Right lobe of liver (tissue), 6 donors: Measurements from ENCODE around the gene ACTL6B. TPM values are rescaled to one million over a fixed set of nuclear protein-coding genes. Genes with fewer than 3 reads are reported as not detected.
"Not testable (repeated sequence)": the region's sequence is repeated elsewhere in the genome, so short reads cannot be mapped to it uniquely, and the experiment has no call there.

Experiments used
- ATAC-seq, 4 donors: fragments of 200-7000 bp; cut with Tn5 transposase; one replicate each; pipeline ENCODE4 v1.9.1; 2020; ENCODE audit warnings: mild to moderate bottlenecking in 4 of 4, moderate library complexity in 4 of 4
- DNase-seq, 3 donors: peaks; one replicate each; pipeline ENCODE4 v3.0.0-alpha.2; 2020
- H3K27ac ChIP-seq, 3 donors: fragments of 200-600 bp; one replicate each; pipeline ENCODE4 v1.8.0; 2022
- H3K27me3 ChIP-seq, 2 donors: fragments of 200-600 bp; one replicate each; pipeline ENCODE4 v1.8.0; 2022
- H3K36me3 ChIP-seq, 4 donors: fragments of 200-600 bp; sonication (generic) in 1 of 4; one replicate each; pipeline versions ENCODE4 v1.5.1 to v1.8.0; 2017 to 2022; ENCODE audit warnings: control low read depth in 1 of 4
- H3K4me1 ChIP-seq, 4 donors: fragments of 200-600 bp; sonication (generic) in 1 of 4; one replicate each; pipeline versions ENCODE4 v1.5.1 to v1.8.0; 2017 to 2022; ENCODE audit warnings: control low read depth in 1 of 4
- H3K4me3 ChIP-seq, 3 donors: fragments of 200-600 bp; one replicate each; pipeline ENCODE4 v1.8.0; 2022
- H3K9me3 ChIP-seq, 4 donors: fragments of 200-600 bp; sonication (generic) in 1 of 4; one replicate each; pipeline versions ENCODE4 v1.5.1 to v1.8.0; 2017 to 2022; ENCODE audit warnings: control low read depth in 1 of 4
- CTCF ChIP-seq, 4 donors: fragments of 200-600 bp in 3 of 4; fragments of 450-650 bp in 1 of 4; IDR thresholded peaks; one replicate each; pipeline versions ENCODE4 v1.5.1 to v1.8.0; 2016 to 2022; ENCODE audit warnings: antibody characterized with exemption in 4 of 4, mild to moderate bottlenecking in 2 of 4
- POLR2A ChIP-seq: fragments of 450-650 bp; IDR thresholded peaks from one replicate; pipeline ENCODE4 v1.6.1; 2017; ENCODE audit warnings: antibody characterized with exemption, mild to moderate bottlenecking
- WGBS: methylation state at CpG from one replicate; pipeline ENCODE4 v1.1.6; 2018; ENCODE audit warnings: low coverage, low lambda C conversion rate; ENCODE audit not compliant: insufficient coverage; ENCODE audit errors: missing lambda C conversion rate; 5-methylcytosine and 5-hydroxymethylcytosine counted together
- intact Hi-C, 2 donors: fragments of 100-400 bp; cut with DNase I; formaldehyde crosslinking; loops; one replicate each; pipeline versions ENCODE4 v1.11.2 to v1.14.1; 2022
- long read RNA-seq: library from polyadenylated mRNA; unstranded; transcript quantifications from one replicate; pipeline ENCODE4 v2.0.0, GENCODE V29; 2019
- total RNA-seq, 6 experiments: library from RNA; depleted of rRNA in 2 of 6; stranded (reverse); fragments of >200 nt in 2 of 6; fragmentation: NEBNext Ultra II Directional in 3 of 6; extraction: Animal tissue kit (Norgen Biotek cat#: 25700) in 3 of 6; gene quantifications; one replicate each; pipeline versions ENCODE4 v1.1.0 to v1.2.4, GENCODE V29; 2016 to 2023
- donor health status: DM: no; HTN: yes; CAD: no.
- donor health status: DM: no; HTN: no; CAD: no.
- donor health status: DM: no; HTN: no; CAD: no.
- donor health status: DM: no; HTN: yes; CAD: no.
- donor health status: DM: no; HTN: yes; CAD: no.

ACTL6B gene
- not detected for total RNA-seq
- long read RNA-seq = 0 reads

DNA sequence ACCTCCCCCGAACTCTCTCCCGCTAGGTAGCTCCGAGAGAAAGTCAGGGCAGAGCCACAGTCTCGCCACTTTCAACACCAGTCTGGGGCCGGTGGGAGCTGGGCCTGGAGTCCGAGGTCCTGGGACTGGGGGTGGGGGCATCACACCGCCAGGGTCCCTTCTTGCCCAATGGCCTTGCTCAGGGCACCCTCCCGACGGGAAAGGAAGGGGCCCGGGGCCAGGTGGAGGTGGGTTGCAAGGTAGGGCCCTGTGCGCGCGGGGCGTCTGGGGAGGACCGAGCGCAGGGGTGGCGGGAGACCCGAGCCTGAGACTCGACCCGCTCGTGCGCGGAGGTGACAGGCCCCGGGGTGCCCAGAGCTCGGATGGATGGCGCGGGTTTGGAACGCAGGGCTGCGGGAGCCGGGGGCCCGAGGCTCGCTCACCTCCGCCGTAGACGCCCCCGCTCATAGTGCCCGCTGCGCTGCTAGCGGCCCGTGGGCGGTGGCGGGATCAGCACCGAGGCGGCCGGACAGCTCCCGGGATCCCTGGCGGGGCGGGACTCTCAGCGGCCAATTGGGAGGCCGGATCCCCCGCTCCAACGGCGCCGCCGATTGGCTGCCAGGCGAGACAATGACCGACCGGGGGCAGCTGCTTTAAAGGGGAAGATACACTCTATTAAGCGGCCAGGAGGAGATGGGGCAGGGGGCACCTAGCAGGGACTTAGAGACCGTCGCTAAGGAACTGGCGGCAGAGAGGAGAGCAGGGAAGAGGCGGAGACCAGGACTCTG, at the start of gene ACTL6B:
Gene ACTL6B, minus strand, starts transcription at position 541 of the 767 bp plus-strand sequence. Its CDS starts 94 bp downstream, at position 447.
- H3K4me3 ChIP-seq = no peak within 1 kb of the TSS
- TF ChIP-seq CTCF (IDR thresholded peaks at IDR 0.05) (no peak), POLR2A (no peak)
- 13% methylated on average over 26 of the region's 63 CpGs for whole genome bisulfite sequencing
- H3K9me3 ChIP-seq = no peaks in the 10 kb centered on the region
- H3K27me3 ChIP-seq = no peaks in the 10 kb centered on the region
- DNase-seq (peak; percentile 65 to 79 (median 67)), ATAC-seq (peak; percentile 74 to 94 (median 83))
- peaks cover 0 to 4% (median 0%) of the 10 kb centered on the region in 4 donors for H3K4me1 ChIP-seq
- intact Hi-C loops = no loop called here
- no peaks in the 10 kb centered on the region for H3K36me3 ChIP-seq
- H3K27ac ChIP-seq = no peak within 1 kb of the TSS

- ATAC-seq (peak; percentile 66 to 79 (median 70)), DNase-seq (peak; percentile 81 to 86 (median 83))
- H3K9me3 ChIP-seq = no peaks in the 10 kb centered on the region
- TF ChIP-seq CTCF (IDR thresholded peaks at IDR 0.05) (peak; percentile 85 to 94 (median 90)), POLR2A (no peak)
- no peaks in the 10 kb centered on the region for H3K36me3 ChIP-seq
- H3K4me1 ChIP-seq = peaks cover 0 to 31% (median 7%) of the 10 kb centered on the region in 4 donors
- no CpG with 5 or more reads among the region's 25 CpGs for WGBS
- intact Hi-C loops = no loop called here
- no peaks in the 10 kb centered on the region for H3K27me3 ChIP-seq
- peak overlapping the region; percentile 86 to 89 (median 86) for H3K27ac ChIP-seq
- peak overlapping the region; percentile 87 to 94 (median 94) for H3K4me3 ChIP-seq
These were observed 49.1 kb upstream of the ACTL6B start for GRCh38 chr7:100705320-100705752.

- WGBS = 86% methylated on average over 1 of the region's 3 CpGs
- H3K9me3 ChIP-seq, intact Hi-C loops, DNase-seq, H3K27me3 ChIP-seq, H3K27ac ChIP-seq, H3K4me1 ChIP-seq, ATAC-seq, H3K36me3 ChIP-seq, H3K4me3 ChIP-seq: not testable (repeated sequence)
These were observed 44.8 kb upstream of the ACTL6B start for GRCh38 chr7:100701089-100701488.

- Histone ChIP-seq H3K27me3 (no peaks in the 10 kb centered on the region), H3K9me3 (no peaks in the 10 kb centered on the region), H3K36me3 (no peaks in the 10 kb centered on the region), H3K27ac (no peak overlapping the region), H3K4me3 (no peak overlapping the region), H3K4me1 (no peaks in the 10 kb centered on the region)
- 46% methylated on average over 6 of the region's 6 CpGs for WGBS
- no peak for ATAC-seq
- no peak for DNase-seq
- intact Hi-C loops = loop anchor here in 1 of 2 donors (10.0 kb wide), 1 partner anchor 134 kb away; no protein-coding TSS in a partner anchor
- TF ChIP-seq CTCF (IDR thresholded peaks at IDR 0.05) (no peak), POLR2A (no peak)
These were observed 42.8 kb upstream of the ACTL6B start for GRCh38 chr7:100699018-100699417.

GRCh38 chr7:100696123-100696521, 39.9 kb upstream of the ACTL6B start:
- no peak for TF ChIP-seq POLR2A
- no peak for TF ChIP-seq CTCF (IDR thresholded peaks at IDR 0.05)
- H3K27ac ChIP-seq = no peak overlapping the region
- H3K9me3 ChIP-seq = no peaks in the 10 kb centered on the region
- H3K36me3 ChIP-seq = no peaks in the 10 kb centered on the region
- intact Hi-C loops = loop anchor here in 1 of 2 donors (10.0 kb wide), 1 partner anchor 131 kb away; no protein-coding TSS in a partner anchor
- peaks cover 2 to 19% (median 10%) of the 10 kb centered on the region in 4 donors for H3K4me1 ChIP-seq
- DNase-seq (no peak), ATAC-seq (no peak)
- WGBS = 87% methylated on average over 3 of the region's 6 CpGs
- H3K4me3 ChIP-seq = no peak overlapping the region
- no peaks in the 10 kb centered on the region for H3K27me3 ChIP-seq
